Stomach (tissue), 9 donors: ENCODE results near the gene UBA52. TPM values are rescaled to one million over a fixed set of nuclear protein-coding genes. Genes with fewer than 3 reads are reported as not detected.

Source experiments
- DNase-seq, 2 donors: peaks; one replicate each; pipeline versions ENCODE4 v3.0.0 to v3.0.0-alpha.2; 2013 to 2019
- H3K27ac ChIP-seq, 5 donors: fragments of 200-600 bp in 4 of 5; sonication (generic) in 4 of 5; one replicate each; pipeline ENCODE4 v1.5.1; 2013 to 2019; ENCODE audit warnings: mild to moderate bottlenecking in 1 of 5, moderate library complexity in 1 of 5
- H3K27me3 ChIP-seq, 3 donors: fragments of 200-600 bp; sonication (generic); one replicate each; pipeline ENCODE4 v1.5.1; 2017 to 2019; ENCODE audit warnings: mixed run types in 1 of 3
- H3K36me3 ChIP-seq, 4 donors: fragments of 200-600 bp; sonication (generic); 1 replicate in 3 of 4; 2 replicates in 1 of 4; pipeline ENCODE4 v1.5.1; 2016 to 2019
- H3K4me1 ChIP-seq, 4 donors: fragments of 200-600 bp; sonication (generic); one replicate each; pipeline ENCODE4 v1.5.1; 2016 to 2019
- H3K4me3 ChIP-seq, 4 donors: fragments of 200-600 bp; sonication (generic) in 3 of 4; one replicate each; pipeline ENCODE4 v1.5.1; 2016 to 2019; ENCODE audit warnings: mild to moderate bottlenecking in 1 of 4
- H3K9me3 ChIP-seq, 4 donors: fragments of 200-600 bp; sonication (generic); one replicate each; pipeline ENCODE4 v1.5.1; 2016 to 2019
- EP300 ChIP-seq: sonication (generic); formaldehyde crosslinking; IDR thresholded peaks from one replicate; pipeline ENCODE4 v1.6.1; 2017; ENCODE audit warnings: antibody characterized with exemption
- POLR2A ChIP-seq, 4 donors: fragments of 450-650 bp; IDR thresholded peaks; one replicate each; pipeline ENCODE4 v1.6.1; 2016; ENCODE audit warnings: antibody characterized with exemption in 4 of 4, control low read depth in 2 of 4, mild to moderate bottlenecking in 1 of 4, moderate library complexity in 1 of 4
- POLR2AphosphoS5 ChIP-seq, 3 donors: sonication (generic); formaldehyde crosslinking; IDR thresholded peaks; one replicate each; pipeline ENCODE4 v1.6.1; 2016; ENCODE audit warnings: antibody characterized with exemption in 3 of 3
- WGBS, 5 donors: extraction: QIAGEN DNeasy Blood & Tissue Kit in 3 of 5; methylation state at CpG; one replicate each; pipeline versions ENCODE4 v1.1.5 to v1.1.7; 2013 to 2018; 5-methylcytosine and 5-hydroxymethylcytosine counted together
- intact Hi-C: fragments of 100-400 bp; cut with DNase I; formaldehyde crosslinking; loops from one replicate; pipeline ENCODE4 v1.15.1; 2023; ENCODE audit warnings: low total_unique reads
- polyA plus RNA-seq, 3 donors: library from polyadenylated mRNA; stranded (reverse); fragments of 200-250 nt; gene quantifications; one replicate each; pipeline ENCODE4 v1.2.3, GENCODE V29; 2013
- total RNA-seq, 5 donors: library from RNA; depleted of rRNA; stranded (reverse); fragments of >200 nt; gene quantifications; one replicate each; pipeline versions ENCODE4 v1.1.0 to v1.2.3, GENCODE V29; 2014 to 2016
- TF ChIP-seq, protein P1 (sequence below), 7 experiments: fragments of 450-650 bp in 4 of 7; fragments of 200-600 bp in 3 of 7; sonication (generic) in 3 of 7; IDR thresholded peaks; one replicate each; pipeline ENCODE4 v1.5.1; 2016 to 2019; ENCODE audit warnings: antibody characterized with exemption in 7 of 7, control low read depth in 2 of 7, mild to moderate bottlenecking in 1 of 7
- donor health status: healthy with polysubstance abuse.
- donor health status: Bipolar disorder and iron deficiency.
- donor health status: healthy.

UBA52 gene
- total and polyA plus RNA-seq, 8 donors: 84.3 to 1,681 (median 493) TPM

DNA sequence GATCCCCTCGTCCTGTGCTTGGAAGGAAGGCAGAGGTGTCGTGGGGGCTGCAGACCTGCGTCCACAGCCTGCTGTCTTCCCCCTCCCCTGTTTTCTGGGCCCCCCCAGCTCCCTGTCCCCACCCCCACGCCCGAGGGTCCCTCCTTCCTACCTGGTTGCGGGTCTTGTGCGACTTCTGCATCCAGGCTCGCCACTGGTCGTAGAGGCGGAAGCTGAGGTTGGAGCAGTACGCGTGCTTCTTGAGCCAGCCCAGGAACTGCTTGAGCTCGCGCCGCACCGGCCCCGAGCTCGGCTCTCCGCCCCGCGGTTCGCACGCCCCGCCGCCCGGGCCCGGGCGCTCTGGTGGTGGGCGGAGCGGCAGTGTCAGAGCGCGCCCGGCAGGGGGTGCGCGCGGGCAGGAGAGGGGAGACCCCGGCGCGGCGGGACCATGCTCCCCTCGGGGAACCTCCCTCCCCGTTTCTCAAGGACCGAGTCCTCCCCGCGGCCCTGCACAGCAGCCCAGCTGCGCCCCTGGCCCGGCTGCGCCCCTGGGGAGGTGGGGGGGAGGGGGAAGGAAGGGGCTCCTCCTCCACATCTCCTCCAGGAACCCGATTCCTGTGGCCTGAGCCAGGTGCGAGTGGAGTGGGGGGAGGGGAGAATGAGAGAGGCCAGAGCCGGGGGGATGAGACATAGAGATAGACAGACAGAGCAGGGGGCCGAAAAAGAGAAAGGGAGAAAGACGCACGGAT is 22.6 kb downstream of the UBA52 start:
- intact Hi-C loops: loop anchor here (5.0 kb wide), 1 partner anchor 253 kb away; no protein-coding TSS in a partner anchor
- WGBS, 5 donors: 1 to 2% (median 1%) methylated on average over 11 to 54 of the region's 54 CpGs

DNA sequence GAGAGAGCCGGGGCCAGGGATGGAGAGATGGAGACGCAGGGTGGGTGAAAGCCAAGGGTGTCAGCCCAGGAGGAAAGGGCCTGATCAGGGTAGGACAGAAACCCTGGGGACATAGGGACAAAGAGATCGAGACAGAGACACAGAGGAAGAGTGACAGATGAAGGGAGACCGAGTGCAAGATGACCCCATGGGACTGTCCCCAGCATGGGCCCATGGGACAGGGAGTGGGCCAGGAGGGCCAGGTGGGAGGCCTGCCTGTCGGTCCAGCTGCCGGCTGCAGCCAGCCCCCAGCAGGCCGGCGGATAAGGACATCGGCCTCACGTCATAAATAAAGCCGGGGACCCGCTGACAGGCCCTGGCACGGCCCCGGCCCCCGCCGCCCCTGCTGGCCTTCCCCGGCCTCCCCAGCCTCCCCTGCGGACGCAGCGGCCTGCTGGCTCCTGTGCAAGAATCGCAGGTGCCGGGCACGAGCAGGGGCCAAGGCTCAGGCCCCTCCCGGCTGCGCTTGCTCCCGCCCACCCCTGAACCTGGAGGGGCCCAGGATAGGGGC is 23.2 kb downstream of the UBA52 start:
- Histone ChIP-seq H3K27ac (peak overlapping the region in 1 of 5 donors; percentile 72), H3K27me3 (peaks cover 0 to 52% (median 39%) of the 10 kb centered on the region in 3 donors), H3K9me3 (no peaks in the 10 kb centered on the region), H3K4me3 (peak overlapping the region; percentile 38 to 48 (median 42)), H3K4me1 (peaks cover 18 to 40% (median 32%) of the 10 kb centered on the region in 4 donors), H3K36me3 (peaks cover 8 to 20% (median 16%) of the 10 kb centered on the region in 4 donors)
- intact Hi-C loops: loop anchor here (5.0 kb wide), 1 partner anchor 252 kb away; no protein-coding TSS in a partner anchor
- TF ChIP-seq, protein P1, sequence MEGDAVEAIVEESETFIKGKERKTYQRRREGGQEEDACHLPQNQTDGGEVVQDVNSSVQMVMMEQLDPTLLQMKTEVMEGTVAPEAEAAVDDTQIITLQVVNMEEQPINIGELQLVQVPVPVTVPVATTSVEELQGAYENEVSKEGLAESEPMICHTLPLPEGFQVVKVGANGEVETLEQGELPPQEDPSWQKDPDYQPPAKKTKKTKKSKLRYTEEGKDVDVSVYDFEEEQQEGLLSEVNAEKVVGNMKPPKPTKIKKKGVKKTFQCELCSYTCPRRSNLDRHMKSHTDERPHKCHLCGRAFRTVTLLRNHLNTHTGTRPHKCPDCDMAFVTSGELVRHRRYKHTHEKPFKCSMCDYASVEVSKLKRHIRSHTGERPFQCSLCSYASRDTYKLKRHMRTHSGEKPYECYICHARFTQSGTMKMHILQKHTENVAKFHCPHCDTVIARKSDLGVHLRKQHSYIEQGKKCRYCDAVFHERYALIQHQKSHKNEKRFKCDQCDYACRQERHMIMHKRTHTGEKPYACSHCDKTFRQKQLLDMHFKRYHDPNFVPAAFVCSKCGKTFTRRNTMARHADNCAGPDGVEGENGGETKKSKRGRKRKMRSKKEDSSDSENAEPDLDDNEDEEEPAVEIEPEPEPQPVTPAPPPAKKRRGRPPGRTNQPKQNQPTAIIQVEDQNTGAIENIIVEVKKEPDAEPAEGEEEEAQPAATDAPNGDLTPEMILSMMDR (IDR thresholded peaks at IDR 0.05): no peak
- TF ChIP-seq POLR2AphosphoS5 (IDR thresholded peaks at IDR 0.05): no peak
- no peak for TF ChIP-seq EP300
- TF ChIP-seq POLR2A (IDR thresholded peaks at IDR 0.05): no peak
- 8 to 23% (median 16%) methylated on average over 8 to 26 of the region's 26 CpGs for WGBS, 5 donors
- DNase-seq: no peak

More for the DNA sequence above, 22.6 kb downstream of the UBA52 start:
- no peak for TF ChIP-seq EP300
- peak in 2 of 3 donors; percentile 31 to 63 for TF ChIP-seq POLR2AphosphoS5 (IDR thresholded peaks at IDR 0.05)
- TF ChIP-seq, protein P1 (IDR thresholded peaks at IDR 0.05): peak in 5 of 7 experiments; percentile 45 to 97 (median 83)
- no peak for TF ChIP-seq POLR2A (IDR thresholded peaks at IDR 0.05)
- Histone ChIP-seq H3K27ac (peak overlapping the region in 4 of 5 donors; percentile 26 to 72 (median 44)), H3K4me3 (peak overlapping the region; percentile 38 to 48 (median 42)), H3K36me3 (peaks cover 8 to 20% (median 16%) of the 10 kb centered on the region in 4 donors), H3K27me3 (peaks cover 0 to 46% (median 34%) of the 10 kb centered on the region in 3 donors), H3K4me1 (peaks cover 25 to 46% (median 38%) of the 10 kb centered on the region in 4 donors), H3K9me3 (no peaks in the 10 kb centered on the region)
- DNase-seq: peak; percentile 80 to 95

DNA sequence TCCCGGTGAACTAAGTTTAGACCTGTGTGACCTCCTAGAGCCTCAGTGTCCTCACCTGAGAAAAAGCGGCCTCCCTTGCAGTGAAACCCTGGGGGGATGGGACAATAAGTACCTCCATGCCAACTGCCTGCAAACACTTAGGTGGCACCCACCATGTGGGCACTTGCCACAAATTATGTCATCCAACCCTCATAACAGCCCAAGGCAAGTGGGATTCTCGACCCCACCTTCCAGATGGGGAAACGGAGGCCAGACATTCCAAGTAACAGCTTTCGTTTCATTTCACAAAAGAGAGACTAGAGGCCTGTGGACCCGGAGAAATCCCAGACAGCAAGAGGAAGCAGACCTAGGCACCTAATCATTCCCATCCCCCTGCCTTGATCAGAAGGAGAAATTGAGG is 23.8 kb downstream of the UBA52 start:
- Histone ChIP-seq H3K4me1 (peaks cover 17 to 34% (median 26%) of the 10 kb centered on the region in 4 donors), H3K4me3 (no peak overlapping the region), H3K36me3 (peaks cover 7 to 17% (median 14%) of the 10 kb centered on the region in 4 donors), H3K27me3 (peaks cover 0 to 58% (median 39%) of the 10 kb centered on the region in 3 donors), H3K9me3 (no peaks in the 10 kb centered on the region), H3K27ac (no peak overlapping the region)
- 59 to 78% (median 68%) methylated on average over 4 to 6 of the region's 6 CpGs for WGBS, 5 donors
- no peak for DNase-seq
- TF ChIP-seq, protein P1 (IDR thresholded peaks at IDR 0.05): no peak
- TF ChIP-seq EP300 (no peak), POLR2AphosphoS5 (IDR thresholded peaks at IDR 0.05) (no peak), POLR2A (IDR thresholded peaks at IDR 0.05) (no peak)
- intact Hi-C loops: no loop called here

DNA sequence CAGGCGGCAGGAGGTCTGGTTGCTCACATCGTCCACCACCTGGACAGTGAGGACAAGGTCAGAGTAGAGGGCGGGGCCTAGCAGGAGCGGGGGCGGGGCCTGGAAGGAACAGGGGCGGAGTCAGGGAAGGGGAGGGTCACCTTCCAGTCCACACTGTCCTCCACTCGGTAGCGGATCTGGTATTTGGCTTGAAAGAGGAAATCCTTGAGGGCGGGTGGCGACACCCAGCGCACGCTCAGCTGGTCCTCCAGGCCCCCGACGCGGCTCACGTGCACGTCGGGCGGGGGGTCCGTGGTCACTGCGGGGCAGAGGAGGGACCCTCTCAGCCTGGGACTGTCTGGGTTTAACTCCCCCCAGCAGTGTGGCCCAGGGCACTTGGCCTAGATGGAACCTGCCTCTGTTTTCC is 25.1 kb downstream of the UBA52 start:
- intact Hi-C loops: no loop called here
- H3K27ac ChIP-seq: no peak overlapping the region
- TF ChIP-seq EP300 (no peak), POLR2AphosphoS5 (IDR thresholded peaks at IDR 0.05) (no peak)
- H3K4me3 ChIP-seq: no peak overlapping the region
- WGBS, 5 donors: 4 to 21% (median 19%) methylated on average over 21 of the region's 21 CpGs
- H3K36me3 ChIP-seq: peaks cover 0 to 6% (median 4%) of the 10 kb centered on the region in 4 donors
- peaks cover 0 to 70% (median 43%) of the 10 kb centered on the region in 3 donors for H3K27me3 ChIP-seq
- peaks cover 17 to 30% (median 23%) of the 10 kb centered on the region in 4 donors for H3K4me1 ChIP-seq
- DNase-seq: peak; percentile 51 to 67
- H3K9me3 ChIP-seq: no peaks in the 10 kb centered on the region
